SK-N-SH treated with all-trans-retinoic acid at 6 μM for 48 hours (cell line): ENCODE data around the gene ZDHHC11B.

Experiments used
- ARNTL ChIP-seq: fragments of 450-650 bp; formaldehyde crosslinking; IDR thresholded peaks from 2 replicates; pipeline ENCODE4 v1.5.0; 2020; ENCODE audit warnings: low read depth, mild to moderate bottlenecking, moderate library complexity, borderline replicate concordance
- BACH2 ChIP-seq: fragments of 250-450 bp; sonication (Bioruptor Pico); IDR thresholded peaks from 2 replicates; pipeline ENCODE4 v1.9.0; 2021; ENCODE audit warnings: mild to moderate bottlenecking, borderline replicate concordance
- CSDC2 ChIP-seq: fragments of 250-450 bp; sonication (Bioruptor Pico); IDR thresholded peaks from 2 replicates; pipeline ENCODE4 v1.5.0; 2020; ENCODE audit warnings: mild to moderate bottlenecking, moderate library complexity
- ESRRG ChIP-seq: fragments of 250-450 bp; sonication (Bioruptor Pico); IDR thresholded peaks from 2 replicates; pipeline ENCODE4 v1.6.1; 2021; ENCODE audit warnings: mild to moderate bottlenecking
- ISL1 ChIP-seq: fragments of 250-450 bp; sonication (Bioruptor Pico); IDR thresholded peaks from 2 replicates; pipeline ENCODE4 v2.1.2; 2022; ENCODE audit warnings: mild to moderate bottlenecking, moderate library complexity
- OSR1 ChIP-seq: fragments of 250-450 bp; sonication (Bioruptor Pico); IDR thresholded peaks from 2 replicates; pipeline ENCODE4 v1.8.0; 2022; ENCODE audit warnings: moderate library complexity, mild to moderate bottlenecking, inconsistent platforms
- PATZ1 ChIP-seq: fragments of 250-450 bp; sonication (Bioruptor Pico); IDR thresholded peaks from 2 replicates; pipeline ENCODE4 v1.8.0; 2020; ENCODE audit warnings: mild to moderate bottlenecking, moderate library complexity, borderline replicate concordance
- RARB ChIP-seq: fragments of 250-450 bp; sonication (Bioruptor Pico); IDR thresholded peaks from 2 replicates; pipeline ENCODE4 v1.8.0; 2021; ENCODE audit warnings: mild to moderate bottlenecking, moderate library complexity
- SNAI2 ChIP-seq: fragments of 250-450 bp; sonication (Bioruptor Pico); IDR thresholded peaks from 2 replicates; pipeline ENCODE4 v1.5.0; 2020; ENCODE audit warnings: mild to moderate bottlenecking, moderate library complexity
- TOX ChIP-seq: fragments of 250-450 bp; sonication (Bioruptor Pico); IDR thresholded peaks from 2 replicates; pipeline ENCODE4 v1.8.0; 2021; ENCODE audit warnings: mild to moderate bottlenecking, moderate library complexity, borderline replicate concordance
- ZC3H10 ChIP-seq: fragments of 250-450 bp; sonication (Bioruptor Pico); IDR thresholded peaks from 2 replicates; pipeline ENCODE4 v1.5.1; 2021; ENCODE audit warnings: mild to moderate bottlenecking, moderate library complexity
- ZNF8 ChIP-seq: fragments of 450-650 bp; formaldehyde crosslinking; IDR thresholded peaks from 2 replicates; pipeline ENCODE4 v1.5.0; 2020; ENCODE audit warnings: mild to moderate bottlenecking, moderate library complexity
- TF ChIP-seq, protein P1 (sequence below): fragments of 250-450 bp; sonication (Bioruptor Pico); IDR thresholded peaks from 2 replicates; pipeline ENCODE4 v1.5.1; 2021; ENCODE audit warnings: mild to moderate bottlenecking, moderate library complexity
- TF ChIP-seq, protein P2 (sequence below): fragments of 250-450 bp; sonication (Bioruptor Pico); IDR thresholded peaks from 2 replicates; pipeline ENCODE4 v1.5.0; 2020; ENCODE audit warnings: mild to moderate bottlenecking, moderate library complexity

DNA sequence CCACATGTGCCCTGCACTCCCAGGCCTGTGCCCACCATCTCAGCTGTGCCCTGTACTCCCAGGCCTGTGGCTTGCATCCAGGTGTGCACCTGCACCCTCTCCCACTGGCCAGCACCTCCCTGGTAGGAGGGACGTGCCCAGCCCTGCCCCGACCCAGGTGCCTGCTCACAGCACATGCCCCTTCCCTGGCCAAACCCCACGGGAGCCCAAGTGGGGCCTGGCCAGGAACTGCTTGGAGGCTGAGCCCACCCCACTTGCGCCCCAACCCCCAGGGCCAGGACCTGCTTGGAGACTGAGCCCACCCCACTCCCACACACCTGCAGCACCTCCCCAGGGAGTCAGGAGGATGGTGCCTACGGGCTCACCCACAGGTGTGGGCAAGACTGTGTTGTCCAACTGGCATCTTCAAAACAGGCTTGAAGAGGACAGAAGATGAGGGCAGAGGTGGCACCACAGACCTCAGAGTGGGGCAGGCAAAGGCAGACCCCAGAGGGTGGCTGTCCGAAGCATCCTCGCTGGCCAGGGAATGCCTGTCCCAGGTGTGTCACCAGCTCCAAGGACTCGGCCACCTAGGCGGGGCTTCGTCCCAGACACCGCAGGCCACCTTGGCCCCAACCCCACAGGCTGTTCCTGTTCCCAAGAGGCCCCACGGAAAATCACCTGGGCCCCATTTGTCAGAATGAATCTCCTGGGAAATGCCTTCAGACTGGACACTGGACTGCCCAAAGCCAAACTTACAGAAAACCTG, 10.8 kb downstream of the ZDHHC11B start:
- no peak for TF ChIP-seq TOX (CRISPR knock-in tag)
- TF ChIP-seq PATZ1 (CRISPR knock-in tag), result no peak
- TF ChIP-seq, protein P1, sequence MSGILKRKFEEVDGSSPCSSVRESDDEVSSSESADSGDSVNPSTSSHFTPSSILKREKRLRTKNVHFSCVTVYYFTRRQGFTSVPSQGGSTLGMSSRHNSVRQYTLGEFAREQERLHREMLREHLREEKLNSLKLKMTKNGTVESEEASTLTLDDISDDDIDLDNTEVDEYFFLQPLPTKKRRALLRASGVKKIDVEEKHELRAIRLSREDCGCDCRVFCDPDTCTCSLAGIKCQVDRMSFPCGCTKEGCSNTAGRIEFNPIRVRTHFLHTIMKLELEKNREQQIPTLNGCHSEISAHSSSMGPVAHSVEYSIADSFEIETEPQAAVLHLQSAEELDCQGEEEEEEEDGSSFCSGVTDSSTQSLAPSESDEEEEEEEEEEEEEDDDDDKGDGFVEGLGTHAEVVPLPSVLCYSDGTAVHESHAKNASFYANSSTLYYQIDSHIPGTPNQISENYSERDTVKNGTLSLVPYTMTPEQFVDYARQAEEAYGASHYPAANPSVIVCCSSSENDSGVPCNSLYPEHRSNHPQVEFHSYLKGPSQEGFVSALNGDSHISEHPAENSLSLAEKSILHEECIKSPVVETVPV (CRISPR knock-in tag), result no peak
- TF ChIP-seq RARB (CRISPR knock-in tag), result no peak
- TF ChIP-seq, protein P2, sequence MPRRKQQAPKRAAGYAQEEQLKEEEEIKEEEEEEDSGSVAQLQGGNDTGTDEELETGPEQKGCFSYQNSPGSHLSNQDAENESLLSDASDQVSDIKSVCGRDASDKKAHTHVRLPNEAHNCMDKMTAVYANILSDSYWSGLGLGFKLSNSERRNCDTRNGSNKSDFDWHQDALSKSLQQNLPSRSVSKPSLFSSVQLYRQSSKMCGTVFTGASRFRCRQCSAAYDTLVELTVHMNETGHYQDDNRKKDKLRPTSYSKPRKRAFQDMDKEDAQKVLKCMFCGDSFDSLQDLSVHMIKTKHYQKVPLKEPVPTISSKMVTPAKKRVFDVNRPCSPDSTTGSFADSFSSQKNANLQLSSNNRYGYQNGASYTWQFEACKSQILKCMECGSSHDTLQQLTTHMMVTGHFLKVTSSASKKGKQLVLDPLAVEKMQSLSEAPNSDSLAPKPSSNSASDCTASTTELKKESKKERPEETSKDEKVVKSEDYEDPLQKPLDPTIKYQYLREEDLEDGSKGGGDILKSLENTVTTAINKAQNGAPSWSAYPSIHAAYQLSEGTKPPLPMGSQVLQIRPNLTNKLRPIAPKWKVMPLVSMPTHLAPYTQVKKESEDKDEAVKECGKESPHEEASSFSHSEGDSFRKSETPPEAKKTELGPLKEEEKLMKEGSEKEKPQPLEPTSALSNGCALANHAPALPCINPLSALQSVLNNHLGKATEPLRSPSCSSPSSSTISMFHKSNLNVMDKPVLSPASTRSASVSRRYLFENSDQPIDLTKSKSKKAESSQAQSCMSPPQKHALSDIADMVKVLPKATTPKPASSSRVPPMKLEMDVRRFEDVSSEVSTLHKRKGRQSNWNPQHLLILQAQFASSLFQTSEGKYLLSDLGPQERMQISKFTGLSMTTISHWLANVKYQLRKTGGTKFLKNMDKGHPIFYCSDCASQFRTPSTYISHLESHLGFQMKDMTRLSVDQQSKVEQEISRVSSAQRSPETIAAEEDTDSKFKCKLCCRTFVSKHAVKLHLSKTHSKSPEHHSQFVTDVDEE (CRISPR knock-in tag), result no peak
- TF ChIP-seq ZC3H10 (CRISPR knock-in tag), result no peak
- TF ChIP-seq ZNF8, result no peak
- TF ChIP-seq CSDC2 (CRISPR knock-in tag), result no peak
- TF ChIP-seq SNAI2, result no peak
- TF ChIP-seq ESRRG, result no peak
- no peak for TF ChIP-seq OSR1
- TF ChIP-seq ARNTL (CRISPR knock-in tag), result no peak
- TF ChIP-seq BACH2 (CRISPR knock-in tag), result no peak
- TF ChIP-seq ISL1 (CRISPR knock-in tag), result no peak
